DOHH2 (cell line): Measurements from ENCODE around the gene ST6GALNAC1.

Source experiments
- H3F3A ChIP-seq: fragments of 200-600 bp; sonication (generic), shearing (Covaris generic); 2 replicates; pipeline ENCODE4 v1.6.0; 2016; ENCODE audit warnings: antibody characterized with exemption, mild to moderate bottlenecking; ENCODE audit not compliant: control insufficient read depth, insufficient read depth
- H3K27ac ChIP-seq: fragments of 200-600 bp; sonication (generic); 2 replicates; pipeline ENCODE4 v1.5.1; 2014; ENCODE audit warnings: low read depth, mild to moderate bottlenecking, low read length, moderate library complexity
- H3K27me3 ChIP-seq: fragments of 200-600 bp; sonication (generic); 2 replicates; pipeline ENCODE4 v1.6.1; 2014; ENCODE audit warnings: mild to moderate bottlenecking, low read length, mixed read lengths; ENCODE audit not compliant: control insufficient read depth
- H3K36me3 ChIP-seq: fragments of 200-600 bp; sonication (generic); 2 replicates; pipeline ENCODE4 v1.6.1; 2014; ENCODE audit warnings: mild to moderate bottlenecking, low read length, moderate library complexity, mixed read lengths; ENCODE audit not compliant: control insufficient read depth
- H3K4me1 ChIP-seq: fragments of 200-600 bp; sonication (generic); 2 replicates; pipeline ENCODE4 v1.6.1; 2014; ENCODE audit warnings: mild to moderate bottlenecking, low read length, mixed read lengths; ENCODE audit not compliant: control insufficient read depth
- H3K4me2 ChIP-seq: fragments of 200-600 bp; sonication (generic); 2 replicates; pipeline ENCODE4 v1.6.0; 2014; ENCODE audit warnings: mild to moderate bottlenecking, low read length, moderate library complexity
- H3K4me3 ChIP-seq: fragments of 200-600 bp; sonication (generic); 2 replicates; pipeline ENCODE4 v1.5.1; 2014; ENCODE audit warnings: mild to moderate bottlenecking, low read length, mixed read lengths
- H3K79me2 ChIP-seq: fragments of 200-600 bp; sonication (generic); 2 replicates; pipeline ENCODE4 v1.6.1; 2014; ENCODE audit warnings: mild to moderate bottlenecking, low read length, mixed read lengths; ENCODE audit not compliant: control insufficient read depth
- H3K9me2 ChIP-seq: fragments of 200-600 bp; sonication (generic); replicated peaks from 2 replicates; pipeline ENCODE4 v1.6.1; 2014; ENCODE audit warnings: mild to moderate bottlenecking, low read length, mixed read lengths; ENCODE audit not compliant: control insufficient read depth
- H3K9me3 ChIP-seq: fragments of 200-600 bp; sonication (generic); 2 replicates; pipeline ENCODE4 v1.6.1; 2014; ENCODE audit warnings: antibody characterized with exemption, low read length, mixed read lengths; ENCODE audit not compliant: control insufficient read depth, insufficient read depth
- H4K20me1 ChIP-seq: fragments of 200-600 bp; sonication (generic); 2 replicates; pipeline ENCODE4 v1.6.0; 2014; ENCODE audit warnings: low read depth, mild to moderate bottlenecking, antibody characterized with exemption, low read length, moderate library complexity; ENCODE audit not compliant: control insufficient read depth, insufficient read depth
- EZH2phosphoT487 ChIP-seq: fragments of 200-600 bp; sonication (generic); IDR thresholded peaks from 2 replicates; pipeline ENCODE4 v1.6.1; 2017; ENCODE audit warnings: borderline replicate concordance, mild to moderate bottlenecking, antibody characterized with exemption, low read length, moderate library complexity, mixed read lengths
- TF ChIP-seq, protein P1 (sequence below): fragments of 200-600 bp; sonication (generic); IDR thresholded peaks from one replicate; pipeline ENCODE4 v1.5.1; 2014; ENCODE audit warnings: antibody characterized with exemption, mild to moderate bottlenecking, low read depth, low read length; ENCODE audit not compliant: poor library complexity, severe bottlenecking

Gene ST6GALNAC1

DNA sequence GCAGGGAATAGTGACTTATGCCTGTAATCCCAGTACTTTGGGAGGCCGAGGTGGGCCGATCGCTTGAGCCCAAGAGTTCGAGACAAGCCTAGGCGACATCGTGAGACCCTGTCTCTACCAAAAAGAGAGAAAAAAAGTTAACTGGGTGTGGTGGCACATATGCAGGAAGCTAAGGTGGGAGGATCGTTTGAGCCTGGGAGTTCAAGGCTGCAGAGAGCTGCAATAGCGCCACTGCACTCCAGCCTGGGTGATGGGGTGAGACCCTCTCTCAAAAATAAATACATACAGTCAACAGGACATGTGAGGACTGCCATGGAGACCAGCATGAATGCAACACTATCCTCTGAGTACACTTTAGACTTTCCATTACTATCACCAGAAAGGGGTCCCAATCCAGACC is 42.5 kb downstream of the ST6GALNAC1 start:
- Histone ChIP-seq H3K27me3 (peaks cover 31% of the 10 kb centered on the region; the same call in 1 of the 2 replicates), H3K9me2 (no peaks in the 10 kb centered on the region), H3K4me3 (no peak overlapping the region), H3K4me2 (no peak overlapping the region), H3K79me2 (no peaks in the 10 kb centered on the region), H3K9me3 (no peaks in the 10 kb centered on the region), H3K27ac (no peak overlapping the region), H3K36me3 (no peaks in the 10 kb centered on the region), H4K20me1 (no peaks in the 10 kb centered on the region), H3K4me1 (no peaks in the 10 kb centered on the region), H3F3A (no peaks in the 10 kb centered on the region)
- TF ChIP-seq EZH2phosphoT487, result no peak
- TF ChIP-seq, protein P1, sequence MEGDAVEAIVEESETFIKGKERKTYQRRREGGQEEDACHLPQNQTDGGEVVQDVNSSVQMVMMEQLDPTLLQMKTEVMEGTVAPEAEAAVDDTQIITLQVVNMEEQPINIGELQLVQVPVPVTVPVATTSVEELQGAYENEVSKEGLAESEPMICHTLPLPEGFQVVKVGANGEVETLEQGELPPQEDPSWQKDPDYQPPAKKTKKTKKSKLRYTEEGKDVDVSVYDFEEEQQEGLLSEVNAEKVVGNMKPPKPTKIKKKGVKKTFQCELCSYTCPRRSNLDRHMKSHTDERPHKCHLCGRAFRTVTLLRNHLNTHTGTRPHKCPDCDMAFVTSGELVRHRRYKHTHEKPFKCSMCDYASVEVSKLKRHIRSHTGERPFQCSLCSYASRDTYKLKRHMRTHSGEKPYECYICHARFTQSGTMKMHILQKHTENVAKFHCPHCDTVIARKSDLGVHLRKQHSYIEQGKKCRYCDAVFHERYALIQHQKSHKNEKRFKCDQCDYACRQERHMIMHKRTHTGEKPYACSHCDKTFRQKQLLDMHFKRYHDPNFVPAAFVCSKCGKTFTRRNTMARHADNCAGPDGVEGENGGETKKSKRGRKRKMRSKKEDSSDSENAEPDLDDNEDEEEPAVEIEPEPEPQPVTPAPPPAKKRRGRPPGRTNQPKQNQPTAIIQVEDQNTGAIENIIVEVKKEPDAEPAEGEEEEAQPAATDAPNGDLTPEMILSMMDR, result no peak

DNA sequence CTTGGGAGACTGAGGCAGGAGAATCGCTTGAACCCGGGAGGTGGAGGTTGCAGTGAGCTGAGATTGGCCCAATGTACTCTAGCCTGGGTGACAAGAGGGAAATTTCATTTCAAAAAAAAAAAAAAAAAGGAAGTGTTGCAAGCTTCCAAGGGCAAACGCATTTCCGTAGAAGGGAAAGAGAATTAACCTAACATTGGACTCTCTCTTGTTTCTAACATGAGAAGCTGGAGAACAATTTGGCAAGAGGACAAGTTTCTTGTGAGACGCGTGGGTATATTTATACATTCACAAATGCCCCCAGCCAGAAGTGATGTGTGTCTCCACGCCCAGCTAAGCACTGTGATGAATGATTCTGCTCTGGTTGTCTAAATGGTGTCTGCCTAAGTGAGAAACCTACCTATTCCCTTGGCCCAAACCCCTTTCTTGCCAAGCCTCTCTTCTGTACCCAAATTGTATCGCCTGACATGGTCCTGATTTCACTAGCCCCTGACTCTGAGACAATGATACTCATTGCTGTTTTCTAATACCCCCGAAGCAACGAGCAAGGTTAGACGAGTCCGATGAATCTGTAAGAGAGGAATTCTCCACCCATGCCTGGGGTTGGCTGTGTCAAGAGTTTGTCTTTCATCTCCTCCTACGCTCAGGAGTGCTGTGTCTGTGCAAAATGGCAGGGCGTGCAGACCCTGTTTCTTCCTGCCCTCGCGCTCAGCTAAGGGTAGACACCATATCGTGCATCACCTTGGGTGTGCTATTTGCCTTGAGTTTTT is 43.7 kb downstream of the ST6GALNAC1 start:
- Histone ChIP-seq H3K9me2 (no peaks in the 10 kb centered on the region), H4K20me1 (no peaks in the 10 kb centered on the region), H3K4me1 (no peaks in the 10 kb centered on the region), H3K27me3 (peaks cover 24% of the 10 kb centered on the region; the same call in 1 of the 2 replicates), H3K4me2 (no peak overlapping the region), H3K79me2 (no peaks in the 10 kb centered on the region), H3K9me3 (no peaks in the 10 kb centered on the region), H3K4me3 (no peak overlapping the region), H3F3A (no peaks in the 10 kb centered on the region), H3K36me3 (no peaks in the 10 kb centered on the region), H3K27ac (no peak overlapping the region)
- no peak for TF ChIP-seq EZH2phosphoT487
- TF ChIP-seq, protein P1, result no peak

DNA sequence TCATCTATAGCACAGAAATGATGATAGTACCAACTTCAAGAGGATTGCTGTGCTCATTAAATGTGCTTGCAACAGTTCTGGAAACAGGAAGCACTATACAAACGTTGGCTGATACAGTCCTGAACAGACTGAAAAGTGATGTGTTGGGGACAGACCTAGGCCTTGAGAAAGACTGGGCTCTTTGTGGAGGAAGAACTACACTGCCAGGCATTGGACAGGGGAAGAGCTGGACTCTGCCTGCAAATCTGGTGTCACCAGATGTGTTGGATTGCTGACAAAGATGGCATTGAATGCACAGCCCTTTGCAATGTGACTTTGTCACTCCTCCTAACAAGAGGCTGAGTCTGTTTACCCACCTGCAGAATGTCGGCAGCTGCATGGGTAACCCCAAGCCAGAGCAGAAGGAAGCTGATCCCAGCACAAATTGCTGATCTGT is 45.5 kb downstream of the ST6GALNAC1 start:
- Histone ChIP-seq H3K27me3 (peaks cover 23% of the 10 kb centered on the region; the same call in 1 of the 2 replicates), H3K36me3 (no peaks in the 10 kb centered on the region), H3K4me3 (no peak overlapping the region), H3K4me2 (no peak overlapping the region), H4K20me1 (no peaks in the 10 kb centered on the region), H3K4me1 (no peaks in the 10 kb centered on the region), H3K9me2 (no peaks in the 10 kb centered on the region), H3K9me3 (no peaks in the 10 kb centered on the region), H3K79me2 (no peaks in the 10 kb centered on the region), H3K27ac (no peak overlapping the region), H3F3A (no peaks in the 10 kb centered on the region)
- TF ChIP-seq, protein P1, result no peak
- TF ChIP-seq EZH2phosphoT487, result no peak
